Measurements from ENCODE around the gene NID2.

The NID2 gene

GRCh38 chr14:52090936-52091335 is 22.1 kb upstream of the NID2 start:
- no peaks in the 10 kb centered on the region for H3K9me3 ChIP-seq (ENCODE audit: insufficient read depth, low read length)
- H3K4me3 ChIP-seq (ENCODE audit: insufficient read length, low read depth): no peak overlapping the region
- H3K27me3 ChIP-seq (ENCODE audit: insufficient read depth, insufficient read length): no peaks in the 10 kb centered on the region
- no peak for TF ChIP-seq SUZ12 (IDR thresholded peaks at IDR 0.05; ENCODE audit: extremely low read depth, insufficient read depth, insufficient read length)
- no peak for TF ChIP-seq ZNF274 (IDR thresholded peaks at IDR 0.05; ENCODE audit: low read depth, low read length)
- no peak for TF ChIP-seq YY1 (IDR thresholded peaks at IDR 0.05; ENCODE audit: insufficient read depth, insufficient read length)
- no peak for DNase-seq (ENCODE audit: low read depth, low spot score)
- no peak overlapping the region for H3K9ac ChIP-seq (ENCODE audit: insufficient read length, low read depth)
- H3K4me1 ChIP-seq (ENCODE audit: insufficient read depth, insufficient read length): no peaks in the 10 kb centered on the region
- no peaks in the 10 kb centered on the region for H3K36me3 ChIP-seq (ENCODE audit: insufficient read depth, insufficient read length, low read length)

GRCh38 chr14:52089218-52089617 is 20.4 kb upstream of the NID2 start:
- TF ChIP-seq ZNF274 (IDR thresholded peaks at IDR 0.05; ENCODE audit: low read depth, low read length): no peak
- no peak for TF ChIP-seq SUZ12 (IDR thresholded peaks at IDR 0.05; ENCODE audit: extremely low read depth, insufficient read depth, insufficient read length)
- no peak for TF ChIP-seq YY1 (IDR thresholded peaks at IDR 0.05; ENCODE audit: insufficient read depth, insufficient read length)
- DNase-seq (ENCODE audit: low read depth, low spot score): no peak

GRCh38 chr14:52086711-52087110 is 17.9 kb upstream of the NID2 start:
- no peak for DNase-seq (ENCODE audit: low read depth, low spot score)
- TF ChIP-seq YY1 (IDR thresholded peaks at IDR 0.05; ENCODE audit: insufficient read depth, insufficient read length): no peak
- TF ChIP-seq SUZ12 (IDR thresholded peaks at IDR 0.05; ENCODE audit: extremely low read depth, insufficient read depth, insufficient read length): no peak
- no peak for TF ChIP-seq ZNF274 (IDR thresholded peaks at IDR 0.05; ENCODE audit: low read depth, low read length)
- Histone ChIP-seq H3K9ac (ENCODE audit: insufficient read length, low read depth) (no peak overlapping the region), H3K36me3 (ENCODE audit: insufficient read depth, insufficient read length, low read length) (no peaks in the 10 kb centered on the region), H3K4me3 (ENCODE audit: insufficient read length, low read depth) (no peak overlapping the region), H3K9me3 (ENCODE audit: insufficient read depth, low read length) (peaks cover 11% of the 10 kb centered on the region; the same call in 1 of the 2 replicates), H3K4me1 (ENCODE audit: insufficient read depth, insufficient read length) (no peaks in the 10 kb centered on the region), H3K27me3 (ENCODE audit: insufficient read depth, insufficient read length) (no peaks in the 10 kb centered on the region)

More at GRCh38 chr14:52089218-52089617, 20.4 kb upstream of the NID2 start:
- Histone ChIP-seq H3K4me1 (ENCODE audit: insufficient read depth, insufficient read length) (no peaks in the 10 kb centered on the region), H3K36me3 (ENCODE audit: insufficient read depth, insufficient read length, low read length) (no peaks in the 10 kb centered on the region), H3K4me3 (ENCODE audit: insufficient read length, low read depth) (no peak overlapping the region), H3K27me3 (ENCODE audit: insufficient read depth, insufficient read length) (no peaks in the 10 kb centered on the region), H3K9me3 (ENCODE audit: insufficient read depth, low read length) (peaks cover 11% of the 10 kb centered on the region; the same call in 1 of the 2 replicates), H3K9ac (ENCODE audit: insufficient read length, low read depth) (no peak overlapping the region)

GRCh38 chr14:52082903-52083302 is 14.0 kb upstream of the NID2 start:
- Histone ChIP-seq H3K4me1 (ENCODE audit: insufficient read depth, insufficient read length) (no peaks in the 10 kb centered on the region), H3K36me3 (ENCODE audit: insufficient read depth, insufficient read length, low read length) (no peaks in the 10 kb centered on the region), H3K9ac (ENCODE audit: insufficient read length, low read depth) (no peak overlapping the region), H3K27me3 (ENCODE audit: insufficient read depth, insufficient read length) (no peaks in the 10 kb centered on the region), H3K4me3 (ENCODE audit: insufficient read length, low read depth) (no peak overlapping the region), H3K9me3 (ENCODE audit: insufficient read depth, low read length) (peaks cover 11% of the 10 kb centered on the region; the same call in 1 of the 2 replicates)
- TF ChIP-seq ZNF274 (IDR thresholded peaks at IDR 0.05; ENCODE audit: low read depth, low read length): no peak
- no peak for TF ChIP-seq YY1 (IDR thresholded peaks at IDR 0.05; ENCODE audit: insufficient read depth, insufficient read length)
- no peak for TF ChIP-seq SUZ12 (IDR thresholded peaks at IDR 0.05; ENCODE audit: extremely low read depth, insufficient read depth, insufficient read length)
- no peak for DNase-seq (ENCODE audit: low read depth, low spot score)

- H3K4me3 ChIP-seq (ENCODE audit: insufficient read length, low read depth): no peak overlapping the region
- TF ChIP-seq ZNF274 (IDR thresholded peaks at IDR 0.05; ENCODE audit: low read depth, low read length) (no peak), YY1 (IDR thresholded peaks at IDR 0.05; ENCODE audit: insufficient read depth, insufficient read length) (no peak), SUZ12 (IDR thresholded peaks at IDR 0.05; ENCODE audit: extremely low read depth, insufficient read depth, insufficient read length) (no peak)
- no peaks in the 10 kb centered on the region for H3K4me1 ChIP-seq (ENCODE audit: insufficient read depth, insufficient read length)
- H3K27me3 ChIP-seq (ENCODE audit: insufficient read depth, insufficient read length): no peaks in the 10 kb centered on the region
- no peaks in the 10 kb centered on the region for H3K36me3 ChIP-seq (ENCODE audit: insufficient read depth, insufficient read length, low read length)
- H3K9me3 ChIP-seq (ENCODE audit: insufficient read depth, low read length): peaks cover 11% of the 10 kb centered on the region; the same call in 1 of the 2 replicates
- H3K9ac ChIP-seq (ENCODE audit: insufficient read length, low read depth): no peak overlapping the region
- no peak for DNase-seq (ENCODE audit: low read depth, low spot score)
These were observed 13.1 kb upstream of the NID2 start for GRCh38 chr14:52081964-52082363.

GRCh38 chr14:52080808-52081755 is 12.2 kb upstream of the NID2 start:
- Histone ChIP-seq H3K4me1 (ENCODE audit: insufficient read depth, insufficient read length) (no peaks in the 10 kb centered on the region), H3K27me3 (ENCODE audit: insufficient read depth, insufficient read length) (no peaks in the 10 kb centered on the region), H3K4me3 (ENCODE audit: insufficient read length, low read depth) (no peak overlapping the region), H3K9me3 (ENCODE audit: insufficient read depth, low read length) (peaks cover 11% of the 10 kb centered on the region; the same call in 1 of the 2 replicates), H3K36me3 (ENCODE audit: insufficient read depth, insufficient read length, low read length) (no peaks in the 10 kb centered on the region), H3K9ac (ENCODE audit: insufficient read length, low read depth) (no peak overlapping the region)
- TF ChIP-seq YY1 (IDR thresholded peaks at IDR 0.05; ENCODE audit: insufficient read depth, insufficient read length) (no peak), ZNF274 (IDR thresholded peaks at IDR 0.05; ENCODE audit: low read depth, low read length) (no peak), SUZ12 (IDR thresholded peaks at IDR 0.05; ENCODE audit: extremely low read depth, insufficient read depth, insufficient read length) (no peak)
- DNase-seq (ENCODE audit: low read depth, low spot score): no peak

- Histone ChIP-seq H3K9ac (ENCODE audit: insufficient read length, low read depth) (no peak overlapping the region), H3K36me3 (ENCODE audit: insufficient read depth, insufficient read length, low read length) (no peaks in the 10 kb centered on the region), H3K4me3 (ENCODE audit: insufficient read length, low read depth) (no peak overlapping the region), H3K4me1 (ENCODE audit: insufficient read depth, insufficient read length) (no peaks in the 10 kb centered on the region), H3K27me3 (ENCODE audit: insufficient read depth, insufficient read length) (no peaks in the 10 kb centered on the region), H3K9me3 (ENCODE audit: insufficient read depth, low read length) (peaks cover 9% of the 10 kb centered on the region; the same call in 1 of the 2 replicates)
- DNase-seq (ENCODE audit: low read depth, low spot score): no peak
- TF ChIP-seq YY1 (IDR thresholded peaks at IDR 0.05; ENCODE audit: insufficient read depth, insufficient read length): no peak
- no peak for TF ChIP-seq SUZ12 (IDR thresholded peaks at IDR 0.05; ENCODE audit: extremely low read depth, insufficient read depth, insufficient read length)
- TF ChIP-seq ZNF274 (IDR thresholded peaks at IDR 0.05; ENCODE audit: low read depth, low read length): no peak
These were observed 11.4 kb upstream of the NID2 start for GRCh38 chr14:52080158-52080800.
